IPS DF 19.7 (cell line): Measurements from ENCODE around the gene SPN.
"Not testable (repeated sequence)": the region's sequence is repeated elsewhere in the genome, so short reads cannot be mapped to it uniquely, and the experiment has no call there.

Source experiments
- DNase-seq: peaks from one replicate; pipeline ENCODE4 v3.0.0-alpha.2; 2013; ENCODE audit warnings: low read depth, low spot score

Gene SPN

DNA sequence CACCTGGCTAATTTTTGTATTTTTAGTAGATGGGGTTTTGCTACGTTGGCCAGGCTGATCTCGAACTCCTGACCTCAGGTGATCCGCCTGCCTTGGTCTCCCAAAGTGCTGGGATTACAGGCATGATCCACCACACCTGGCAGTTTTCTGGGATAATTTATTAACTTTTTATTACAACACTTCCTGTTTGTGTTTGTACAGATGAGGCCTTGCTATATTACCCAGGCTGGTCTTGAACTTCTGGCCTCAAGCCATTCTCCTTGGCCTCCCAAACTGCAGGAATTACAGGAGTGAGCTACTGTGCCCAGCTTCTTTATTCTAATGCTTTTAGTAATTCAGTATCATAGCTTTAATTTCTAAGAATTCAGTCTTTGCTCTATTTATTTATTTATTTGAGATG lies 16.1 kb upstream of the SPN start:
- DNase-seq, result no peak

DNA sequence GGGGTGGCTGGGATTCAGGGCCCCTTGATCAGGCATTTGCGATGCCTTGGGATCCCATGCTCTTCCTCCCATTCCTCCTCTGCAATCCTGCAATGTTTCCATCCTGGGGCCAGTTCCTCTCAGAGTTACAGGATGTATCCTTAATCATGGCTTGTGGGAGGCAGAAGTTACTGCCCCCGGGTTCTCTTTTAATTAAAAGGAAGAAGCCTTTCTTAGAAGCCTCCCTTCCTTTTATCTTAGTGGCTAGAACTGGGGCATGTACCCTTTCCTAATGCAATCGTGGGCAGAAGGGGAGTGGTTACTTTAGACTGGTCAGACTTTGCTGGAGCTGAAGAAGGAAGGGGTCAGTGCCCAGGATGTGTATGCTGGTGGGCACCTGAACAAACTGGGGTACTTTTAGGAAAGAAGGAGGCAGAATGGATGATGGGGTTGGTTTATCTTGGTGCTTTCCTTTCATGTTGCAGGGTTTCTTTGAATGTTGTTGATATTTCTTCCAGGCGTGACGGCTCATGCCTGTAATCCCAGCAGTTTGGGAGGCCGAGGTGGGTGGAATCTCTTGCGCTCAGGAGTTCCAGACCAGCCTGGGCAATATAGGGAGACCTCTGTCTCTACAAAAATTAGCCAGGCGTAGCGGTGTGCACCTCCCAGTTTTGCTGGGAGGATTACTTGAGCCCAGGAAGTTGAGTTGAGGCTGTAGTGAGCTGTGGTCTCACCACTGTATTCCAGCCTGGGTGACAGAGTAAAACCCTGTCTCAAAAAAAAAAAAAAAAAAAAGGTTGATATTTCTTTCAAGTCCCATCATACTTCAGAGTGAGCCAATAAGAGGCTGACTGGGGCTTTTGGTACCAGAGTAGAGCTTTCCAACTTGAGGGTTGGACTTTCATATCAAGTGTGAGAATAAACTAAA lies 13.2 kb upstream of the SPN start:
- no peak for DNase-seq

DNA sequence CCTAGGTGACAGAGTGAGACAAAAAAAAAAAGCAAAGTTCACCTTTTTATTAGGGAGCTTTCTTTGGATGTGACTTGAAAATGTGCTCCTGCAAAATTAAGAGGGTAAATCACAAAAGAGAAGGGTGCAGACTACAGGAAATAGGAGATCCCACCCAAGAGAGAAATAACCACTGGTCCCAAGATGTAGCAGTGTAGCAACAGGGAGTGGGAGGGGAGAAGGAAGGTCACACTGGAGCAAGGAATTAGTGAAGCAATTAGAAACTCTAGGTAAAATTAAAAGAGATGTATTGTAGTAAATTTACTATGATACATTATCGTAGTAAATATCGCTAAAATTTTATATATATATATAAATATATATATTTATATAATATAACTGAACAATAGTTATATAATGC lies 12.3 kb upstream of the SPN start:
- DNase-seq, result no peak

DNA sequence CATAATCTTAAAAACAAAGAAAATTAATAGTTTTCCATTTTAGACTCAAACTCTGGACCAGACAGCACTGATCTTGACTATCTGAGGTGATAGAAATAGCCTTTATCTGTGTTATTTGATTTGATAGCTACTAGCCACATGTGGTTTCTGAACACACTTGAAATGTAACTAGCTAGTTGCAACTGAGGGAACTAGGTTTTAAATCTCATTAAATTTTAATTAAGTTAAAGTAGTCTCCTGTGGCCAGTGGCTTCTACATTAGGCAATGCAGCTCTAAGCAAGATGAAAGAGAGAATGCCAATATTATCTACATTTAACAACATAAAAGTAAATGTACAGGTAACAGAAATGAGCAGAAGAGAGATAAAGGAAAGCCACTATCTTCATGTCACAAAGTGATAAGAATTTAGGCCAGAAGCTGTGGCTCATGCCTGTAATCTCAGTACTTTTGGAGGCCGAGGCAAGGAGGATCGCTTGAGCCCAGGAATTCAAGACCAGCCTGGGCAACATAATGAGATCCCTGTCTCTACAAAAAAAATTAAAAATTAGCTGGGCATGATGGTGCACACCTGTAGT lies 11.2 kb upstream of the SPN start:
- DNase-seq, result no peak

DNA sequence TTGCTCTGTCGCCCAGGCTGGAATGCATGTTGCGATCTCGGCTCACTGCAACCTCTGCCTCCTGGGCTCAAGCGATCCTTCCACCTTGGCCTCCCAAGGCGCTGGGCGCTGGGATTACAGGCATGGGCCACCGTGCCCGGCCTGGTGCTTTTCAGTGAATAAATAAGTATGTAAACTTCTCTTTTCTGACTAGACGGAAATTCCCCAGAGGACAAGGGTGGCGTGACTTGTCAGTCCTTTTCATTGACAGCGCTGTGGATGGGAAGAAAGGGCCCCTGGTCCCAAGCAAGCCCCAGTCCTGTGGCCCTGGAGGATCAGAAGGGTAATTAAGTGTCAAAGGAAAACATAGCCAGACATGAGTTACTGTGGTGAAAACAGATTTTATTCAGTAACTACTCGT lies 9.6 kb upstream of the SPN start:
- DNase-seq, result no peak

DNA sequence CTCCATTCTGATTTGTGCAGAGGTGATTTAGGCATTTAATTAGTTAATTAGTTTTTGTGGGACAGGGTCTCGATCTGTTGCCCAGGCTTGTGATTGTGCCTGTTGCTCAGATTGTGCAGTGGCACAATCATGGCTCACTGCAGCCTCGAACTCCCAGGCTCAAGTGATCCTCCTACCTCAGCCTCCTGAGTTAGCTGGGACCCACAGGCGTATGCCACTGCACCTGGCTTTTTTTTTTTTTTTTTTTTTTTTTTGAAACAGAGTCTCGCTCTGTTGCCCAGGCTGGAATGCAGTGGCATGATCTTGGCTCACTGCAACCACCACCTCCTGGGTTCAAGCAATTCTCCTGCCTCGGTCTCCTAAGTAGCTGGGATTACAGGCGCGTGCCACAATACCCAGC lies 9.2 kb upstream of the SPN start:
- not testable (repeated sequence) for DNase-seq

DNA sequence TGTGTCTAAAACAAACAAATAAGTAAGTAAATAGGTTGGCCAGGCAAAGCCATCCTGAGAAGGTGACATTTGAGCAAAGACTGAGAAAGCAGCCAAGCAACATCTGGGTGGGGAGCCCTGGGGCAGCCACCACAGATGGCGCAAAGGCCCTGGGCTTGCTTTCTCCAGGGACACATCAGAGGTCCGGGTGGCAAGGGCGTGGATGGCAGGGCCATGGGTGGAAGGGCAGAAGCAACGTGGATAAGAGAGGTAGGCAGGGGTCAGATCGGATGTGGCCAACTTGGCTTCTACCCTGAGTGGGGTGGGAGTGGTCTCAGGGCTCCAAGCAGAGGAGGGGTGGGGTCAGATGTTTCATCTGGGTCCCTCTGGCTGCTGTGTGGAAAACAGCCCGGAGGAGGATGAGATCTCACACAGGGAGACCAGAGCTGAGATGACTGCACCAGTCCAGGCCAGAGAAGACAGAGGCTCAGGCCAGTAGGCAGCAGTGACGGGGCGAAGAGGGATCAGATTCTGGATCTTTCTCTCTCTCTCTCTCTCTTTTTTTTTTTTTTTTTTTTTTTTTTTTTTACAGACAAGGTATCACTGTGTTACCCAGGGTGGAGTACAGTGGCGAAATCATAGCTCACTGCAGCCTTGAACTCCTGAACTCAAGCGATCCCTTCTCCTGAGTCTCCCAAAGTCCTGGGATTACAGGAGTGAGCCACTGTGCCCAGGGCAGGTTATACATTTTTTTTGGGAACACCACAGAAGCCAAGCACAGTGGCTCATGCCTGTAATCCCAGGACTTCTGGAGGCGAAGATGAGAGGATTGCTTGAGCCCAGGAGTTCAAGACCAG lies 6.1 kb upstream of the SPN start:
- DNase-seq, result no peak

DNA sequence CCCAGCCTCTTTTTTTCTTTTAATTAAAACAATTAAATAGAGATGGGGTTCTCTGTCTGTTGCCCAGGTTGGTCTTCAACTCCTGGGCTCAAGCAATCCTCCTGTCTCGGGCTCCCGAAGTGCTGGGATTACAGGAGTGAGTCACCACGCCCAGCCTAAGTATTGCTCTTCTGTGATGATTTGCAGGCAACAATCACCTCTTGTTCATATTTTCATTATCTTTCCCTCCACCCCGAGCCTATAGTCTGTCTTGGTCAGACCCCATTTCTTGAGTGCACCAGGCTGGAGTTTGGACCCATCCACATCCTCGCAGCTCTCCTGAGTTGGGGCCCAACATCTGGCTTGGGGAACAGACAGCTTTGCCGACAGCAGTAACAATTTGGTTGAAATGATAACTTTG lies 4.3 kb upstream of the SPN start:
- no peak for DNase-seq

DNA sequence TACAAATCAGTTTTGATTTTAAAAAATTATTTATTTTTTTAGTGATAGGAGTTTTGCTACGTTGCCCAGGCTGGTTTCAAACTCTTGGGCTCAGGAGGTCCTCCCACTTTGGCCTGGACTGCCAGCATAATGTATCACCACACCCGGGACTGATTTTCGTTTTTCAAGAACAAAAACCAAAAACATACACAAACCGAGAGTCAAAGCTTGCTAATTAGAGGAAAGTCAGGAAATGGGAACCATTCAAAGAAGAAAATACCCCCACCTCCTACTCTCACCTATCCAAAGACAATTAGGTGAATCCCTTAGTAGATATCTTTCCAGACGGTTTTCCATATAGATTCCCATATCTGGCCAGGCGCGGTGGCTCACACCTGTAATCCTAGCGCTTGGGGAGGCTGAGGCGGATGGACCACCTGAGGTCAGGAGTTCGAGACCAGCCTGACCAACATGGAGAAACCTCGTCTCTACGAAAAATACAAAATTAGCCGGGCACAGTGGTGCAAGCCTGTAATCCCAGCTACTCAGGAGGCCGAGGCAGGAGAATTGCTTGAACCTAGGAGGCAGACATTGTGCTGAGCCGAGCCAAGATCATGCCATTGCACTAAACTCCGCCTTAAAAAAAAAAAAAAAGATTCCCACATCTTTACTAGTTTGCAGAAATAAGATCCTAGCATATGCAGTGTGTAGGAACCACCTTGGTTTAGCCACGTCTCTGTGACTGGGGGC lies 883 bp upstream of the SPN start:
- DNase-seq, result no peak

DNA sequence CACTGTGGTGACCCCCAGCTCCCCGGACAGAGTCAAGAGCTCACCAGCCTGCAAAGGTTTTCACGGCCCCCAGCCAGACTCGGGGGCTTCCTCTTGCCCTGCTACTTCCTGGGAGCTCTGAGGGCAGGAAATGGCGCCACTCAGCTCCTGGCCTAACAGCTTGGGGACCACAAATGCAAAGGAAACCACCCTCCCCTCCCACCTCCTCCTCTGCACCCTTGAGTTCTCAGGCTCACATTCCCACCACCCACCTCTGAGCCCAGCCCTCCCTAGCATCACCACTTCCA lies 375 bp upstream of the SPN start:
- DNase-seq, result no peak

DNA sequence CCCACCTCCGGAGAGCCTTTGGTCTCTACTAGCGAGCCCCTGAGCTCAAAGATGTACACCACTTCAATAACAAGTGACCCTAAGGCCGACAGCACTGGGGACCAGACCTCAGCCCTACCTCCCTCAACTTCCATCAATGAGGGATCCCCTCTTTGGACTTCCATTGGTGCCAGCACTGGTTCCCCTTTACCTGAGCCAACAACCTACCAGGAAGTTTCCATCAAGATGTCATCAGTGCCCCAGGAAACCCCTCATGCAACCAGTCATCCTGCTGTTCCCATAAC lies 702 bp downstream of the SPN start:
- no peak for DNase-seq

DNA sequence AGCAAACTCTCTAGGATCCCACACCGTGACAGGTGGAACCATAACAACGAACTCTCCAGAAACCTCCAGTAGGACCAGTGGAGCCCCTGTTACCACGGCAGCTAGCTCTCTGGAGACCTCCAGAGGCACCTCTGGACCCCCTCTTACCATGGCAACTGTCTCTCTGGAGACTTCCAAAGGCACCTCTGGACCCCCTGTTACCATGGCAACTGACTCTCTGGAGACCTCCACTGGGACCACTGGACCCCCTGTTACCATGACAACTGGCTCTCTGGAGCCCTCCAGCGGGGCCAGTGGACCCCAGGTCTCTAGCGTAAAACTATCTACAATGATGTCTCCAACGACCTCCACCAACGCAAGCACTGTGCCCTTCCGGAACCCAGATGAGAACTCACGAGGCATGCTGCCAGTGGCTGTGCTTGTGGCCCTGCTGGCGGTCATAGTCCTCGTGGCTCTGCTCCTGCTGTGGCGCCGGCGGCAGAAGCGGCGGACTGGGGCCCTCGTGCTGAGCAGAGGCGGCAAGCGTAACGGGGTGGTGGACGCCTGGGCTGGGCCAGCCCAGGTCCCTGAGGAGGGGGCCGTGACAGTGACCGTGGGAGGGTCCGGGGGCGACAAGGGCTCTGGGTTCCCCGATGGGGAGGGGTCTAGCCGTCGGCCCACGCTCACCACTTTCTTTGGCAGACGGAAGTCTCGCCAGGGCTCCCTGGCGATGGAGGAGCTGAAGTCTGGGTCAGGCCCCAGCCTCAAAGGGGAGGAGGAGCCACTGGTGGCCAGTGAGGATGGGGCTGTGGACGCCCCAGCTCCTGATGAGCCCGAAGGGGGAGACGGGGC lies 1.3 kb downstream of the SPN start:
- DNase-seq, result no peak

DNA sequence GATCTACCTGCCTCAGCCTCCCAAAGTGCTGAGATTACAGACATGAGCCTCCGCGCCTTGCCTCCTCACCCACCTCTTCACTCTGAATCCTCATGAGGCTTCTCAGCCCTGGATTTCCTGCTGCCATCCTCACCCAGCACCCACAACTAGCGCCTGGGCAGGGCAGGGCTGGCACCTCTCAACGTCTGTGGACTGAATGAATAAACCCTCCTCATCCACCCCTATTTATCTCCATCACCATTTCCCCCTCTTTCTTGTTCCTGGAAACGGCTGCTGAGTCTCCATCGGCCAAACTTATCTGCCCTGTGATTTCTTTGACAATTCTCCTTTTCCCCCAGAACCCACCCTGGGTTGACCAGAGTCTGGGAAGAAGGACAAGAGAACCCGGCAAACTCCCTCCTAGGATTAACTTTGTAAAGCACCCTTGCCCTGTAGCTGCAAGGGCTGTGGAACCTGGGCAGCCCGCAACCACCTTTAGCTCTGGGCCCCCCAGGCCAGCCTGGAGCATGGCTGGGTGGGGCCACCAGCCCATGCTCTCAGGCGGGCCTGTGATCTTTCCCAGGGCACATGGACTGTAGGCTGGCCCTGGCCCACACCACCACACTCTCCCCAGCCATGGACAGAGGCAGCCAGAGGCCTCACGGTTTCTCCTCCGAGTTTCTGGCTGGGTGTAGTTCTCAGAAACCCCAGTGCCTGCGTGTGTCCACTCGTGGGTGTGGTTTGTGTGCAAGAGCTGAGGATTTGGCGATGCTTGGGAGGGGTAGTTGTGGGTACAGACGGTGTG lies 2.4 kb downstream of the SPN start:
- no peak for DNase-seq

DNA sequence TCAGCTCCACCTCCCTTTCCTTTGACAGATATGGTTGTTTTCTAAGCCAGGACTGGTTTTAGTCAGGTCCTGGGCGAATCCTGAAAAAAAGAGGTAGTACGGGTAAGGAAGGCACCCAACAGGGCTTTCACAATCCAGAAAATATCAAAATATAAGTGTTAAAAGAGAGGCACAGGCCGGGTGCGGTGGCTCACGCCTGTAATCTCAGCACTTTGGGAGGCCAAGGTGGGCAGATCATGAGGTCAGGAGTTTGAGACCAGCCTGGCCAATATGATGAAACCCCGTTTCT lies 4.2 kb downstream of the SPN start:
- DNase-seq, result not testable (repeated sequence)

DNA sequence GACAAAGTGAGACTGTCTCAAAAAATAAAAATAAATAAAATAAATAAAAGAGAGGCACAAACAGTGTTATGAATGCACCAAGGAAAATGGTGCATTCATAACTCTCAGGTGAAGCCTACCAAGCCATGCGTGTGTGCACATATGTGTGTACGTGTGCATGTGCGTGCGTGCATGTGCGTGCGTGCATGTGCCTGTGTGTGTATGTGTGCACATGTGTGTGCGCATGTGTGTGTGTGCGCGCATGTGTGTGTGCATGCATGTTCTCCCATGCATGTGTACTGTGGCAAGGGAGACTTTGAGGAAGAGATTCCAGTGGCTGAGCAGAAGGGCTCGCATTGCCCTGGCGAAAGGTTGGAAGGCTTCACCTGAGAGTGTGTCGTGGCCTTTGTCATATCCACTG lies 4.7 kb downstream of the SPN start:
- DNase-seq, result no peak

DNA sequence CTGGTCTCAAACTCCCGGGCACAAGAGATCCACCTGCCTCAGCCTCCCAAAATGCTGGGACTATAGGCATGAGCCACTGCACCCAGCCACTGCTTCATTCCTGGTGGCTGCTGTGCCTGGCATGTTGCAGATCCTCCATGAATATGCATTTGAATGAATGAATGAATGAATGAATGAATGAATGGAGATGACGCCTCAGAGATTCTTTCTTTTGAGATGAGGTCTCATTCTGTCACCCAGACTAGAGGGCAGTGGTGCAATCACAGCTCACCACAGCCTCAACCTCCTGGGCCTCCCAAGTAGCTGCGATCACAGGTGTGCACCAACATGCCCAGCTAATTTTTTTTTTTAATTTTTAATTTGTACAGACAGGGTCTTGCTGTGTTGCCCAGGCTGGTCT lies 5.2 kb downstream of the SPN start:
- no peak for DNase-seq

DNA sequence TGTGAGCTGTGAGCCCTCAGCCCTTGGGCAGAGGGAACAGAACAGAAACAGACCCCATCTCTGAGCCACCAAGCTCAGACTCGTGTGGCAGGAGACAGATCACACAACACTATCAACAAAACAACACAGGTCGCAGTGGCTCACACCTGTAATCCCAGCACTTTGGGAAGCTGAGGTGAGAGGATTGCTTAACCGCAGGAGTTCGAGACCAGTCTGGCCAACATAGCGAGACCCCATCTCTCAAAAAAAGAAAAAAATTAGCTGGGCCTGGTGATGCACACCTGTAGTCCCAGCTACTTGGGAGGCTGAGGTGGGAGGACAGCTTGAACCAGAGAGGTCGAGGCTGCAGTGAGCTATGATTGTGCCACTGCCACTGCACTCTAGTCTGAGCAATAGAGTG lies 10.5 kb downstream of the SPN start:
- DNase-seq, result no peak

DNA sequence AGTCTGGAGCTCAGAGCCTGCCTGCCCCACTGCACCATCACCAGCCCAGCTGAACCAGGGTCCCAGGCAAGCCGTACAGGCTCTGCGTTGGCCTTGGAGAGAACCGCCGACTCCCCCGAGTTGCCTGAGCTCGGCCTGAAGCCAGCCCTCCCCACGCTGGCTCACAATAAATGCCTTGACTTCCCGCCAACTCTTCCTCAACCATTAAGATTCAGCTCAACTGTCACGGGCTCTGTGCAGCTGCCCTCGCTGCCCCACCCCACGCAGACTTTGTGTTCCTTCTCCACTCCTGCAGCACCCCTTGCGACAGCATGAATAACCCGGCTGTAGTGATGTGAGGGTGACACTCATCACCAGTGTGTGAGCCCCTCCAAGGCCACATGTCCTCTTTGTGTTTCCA lies 11.1 kb downstream of the SPN start:
- no peak for DNase-seq

DNA sequence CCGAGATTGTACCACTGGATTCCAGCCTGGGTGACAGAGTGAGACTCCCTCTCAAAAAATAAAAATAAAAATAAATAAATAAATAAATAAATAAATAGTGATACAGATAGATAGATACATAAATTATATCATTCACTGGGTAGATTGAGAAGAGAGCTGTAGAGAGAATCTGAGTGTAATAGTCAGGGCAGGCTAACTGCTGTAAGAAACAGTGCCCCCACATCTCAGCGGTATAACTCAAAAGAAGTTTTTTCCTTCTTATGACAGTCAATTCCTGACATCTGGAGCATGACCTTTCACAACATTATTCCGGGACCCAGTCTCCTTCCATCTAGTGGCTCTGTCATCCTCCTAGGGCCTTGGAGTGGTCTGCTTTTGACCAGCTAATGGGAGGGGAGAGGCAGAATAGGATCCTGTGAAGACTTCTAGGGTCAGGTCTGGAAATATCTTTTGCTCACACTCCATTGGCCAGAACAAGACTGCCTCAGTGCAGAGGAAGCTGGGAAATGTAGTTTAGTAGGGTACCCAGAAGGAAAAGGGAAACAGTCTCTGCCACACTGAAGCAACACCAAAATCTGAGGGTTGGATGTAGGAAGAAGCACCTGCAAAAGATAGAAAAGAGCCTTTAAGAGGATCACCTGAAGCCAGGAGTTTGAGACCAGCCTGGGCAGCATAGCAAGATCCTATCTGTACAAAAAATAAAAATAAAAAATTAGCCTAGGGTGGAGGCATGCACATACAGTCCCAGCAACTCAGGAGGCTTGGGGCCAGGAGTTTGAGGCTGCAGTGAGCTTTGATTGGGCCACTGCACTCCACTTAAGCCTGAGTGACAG lies 13.0 kb downstream of the SPN start:
- no peak for DNase-seq
